Middle frontal gyrus (tissue), 1 donor: ENCODE measurements around the gene NCKAP5.

Experiments used
- DNase-seq: peaks from one replicate; pipeline ENCODE4 v3.0.0-alpha.2; 2015; ENCODE audit warnings: low spot score; ENCODE audit errors: extremely low spot score

Gene NCKAP5

DNA sequence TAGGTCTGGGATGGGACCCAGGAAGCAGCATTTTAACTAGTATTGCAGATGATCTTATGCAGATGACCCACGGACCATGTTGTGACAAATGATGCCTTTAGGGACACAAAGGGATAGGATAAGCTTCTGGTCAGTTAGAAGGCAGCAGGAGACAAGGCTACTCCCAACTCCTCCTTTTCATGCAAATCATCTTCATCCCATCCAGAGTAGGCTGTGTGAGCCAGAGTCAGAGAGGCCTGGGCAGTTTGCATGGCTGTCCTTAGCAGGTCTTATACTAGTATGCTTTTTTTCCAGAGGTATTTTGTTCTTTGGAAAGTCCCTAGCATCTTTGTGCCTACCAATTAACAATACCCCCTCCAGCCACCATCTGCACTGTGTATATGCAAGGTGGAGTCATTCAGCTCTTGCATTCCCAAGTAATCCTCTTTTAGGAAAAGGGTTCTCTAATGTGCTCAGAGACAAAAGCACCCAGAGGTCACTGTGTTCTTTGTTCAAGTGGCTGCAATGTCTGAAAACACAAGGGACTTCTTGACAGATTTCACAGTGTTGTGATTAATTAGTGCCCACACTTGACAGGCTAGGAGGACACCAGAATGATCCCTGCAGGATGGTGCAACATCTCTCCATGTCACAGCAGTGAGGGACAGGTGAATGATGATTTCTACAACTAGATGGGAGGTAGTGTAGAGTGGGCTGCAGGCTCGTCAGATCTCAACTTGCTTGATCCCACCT is 225.8 kb downstream of the NCKAP5 start:
- DNase-seq = no peak

DNA sequence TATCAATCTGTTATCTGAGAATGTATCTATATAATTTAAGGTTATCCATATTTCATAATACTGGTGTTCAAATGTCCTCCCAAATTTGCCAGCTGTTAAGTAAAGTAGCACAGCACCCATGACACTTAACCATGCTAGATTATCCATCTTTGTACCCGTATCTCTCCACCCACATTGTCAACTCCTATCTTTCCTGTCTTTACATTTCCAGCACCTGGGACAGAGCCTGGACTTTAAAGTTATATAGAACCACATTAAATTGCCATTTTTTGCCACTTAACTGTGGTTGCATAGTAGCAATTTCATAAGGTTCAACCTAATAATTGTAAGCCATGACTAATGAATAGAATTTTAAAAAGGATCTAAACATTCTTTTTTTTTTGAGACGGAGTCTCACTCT is 226.7 kb downstream of the NCKAP5 start:
- no peak for DNase-seq

DNA sequence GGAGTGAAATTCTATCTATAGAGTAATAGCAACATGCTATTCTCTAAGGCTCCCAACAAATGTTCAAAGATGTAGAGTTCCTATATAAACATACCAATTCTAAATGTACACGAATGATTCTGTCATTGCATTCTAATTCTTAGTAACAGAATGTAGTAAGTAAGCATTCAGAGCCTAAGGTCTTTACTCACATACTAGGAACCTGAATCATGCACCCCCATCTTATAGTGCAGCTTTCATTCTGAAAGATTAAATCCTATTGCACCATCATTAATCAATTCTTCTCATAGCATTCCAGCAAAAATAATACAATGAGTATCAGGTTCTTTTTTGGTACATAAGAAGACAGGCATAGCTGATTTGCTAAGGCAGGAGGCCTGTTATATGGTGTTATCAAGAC is 230.0 kb downstream of the NCKAP5 start:
- DNase-seq = no peak

DNA sequence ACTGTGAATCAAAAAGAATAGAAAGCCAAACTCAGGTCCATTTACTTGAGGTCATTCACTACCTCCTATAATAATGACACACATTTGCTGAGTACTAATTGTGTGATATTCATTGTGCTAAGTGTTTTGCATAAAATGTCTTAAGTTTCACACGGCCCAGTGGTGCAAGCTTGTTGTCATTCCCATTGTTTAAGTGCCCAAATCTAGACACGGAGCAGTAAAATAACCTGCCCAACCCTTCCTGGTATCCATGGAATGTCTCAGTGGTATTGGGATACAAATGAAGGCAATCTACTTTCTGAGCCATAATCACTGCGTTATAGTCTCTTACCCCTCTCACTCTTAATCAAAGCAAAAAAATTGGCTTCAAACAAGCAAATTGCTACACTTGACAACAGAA is 233.3 kb downstream of the NCKAP5 start:
- DNase-seq = no peak

DNA sequence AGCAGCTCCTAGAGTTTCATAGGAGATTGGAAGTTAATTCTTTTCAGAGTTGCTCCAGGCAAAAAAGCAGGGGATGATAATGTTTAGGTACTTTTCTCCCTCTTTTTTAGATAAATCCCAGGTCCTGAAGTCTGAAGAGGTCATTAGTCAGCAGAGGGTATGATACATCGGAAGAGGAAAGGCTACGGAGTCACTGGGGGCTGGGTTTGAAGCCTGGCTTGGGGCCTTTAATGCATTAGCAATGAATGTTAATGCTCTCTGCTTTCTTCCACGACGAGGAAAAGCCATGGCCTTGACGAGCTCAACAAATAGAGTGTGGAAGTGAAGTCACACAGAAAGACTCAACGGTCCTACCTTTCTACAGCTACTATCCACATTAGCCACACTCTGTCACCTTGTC is 235.1 kb downstream of the NCKAP5 start:
- no peak for DNase-seq

DNA sequence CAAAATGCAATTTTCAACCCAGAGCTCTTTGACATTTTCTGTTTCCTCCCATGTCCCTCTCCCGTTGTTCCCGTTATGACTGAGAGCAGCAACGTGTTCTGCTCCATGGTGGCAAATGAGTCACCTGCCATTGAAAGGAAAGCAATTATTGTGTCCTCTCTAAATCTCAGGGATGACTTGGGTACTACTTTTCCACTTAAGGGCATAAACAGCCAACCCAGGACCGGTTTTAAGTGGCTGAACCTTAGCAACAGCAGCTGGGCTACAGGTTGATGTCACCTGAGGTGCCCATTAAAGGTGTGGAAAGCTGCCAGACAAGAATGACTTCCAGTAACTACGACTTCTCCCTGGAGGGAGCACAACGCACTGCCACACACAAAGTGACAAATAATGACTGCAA is 236.8 kb downstream of the NCKAP5 start:
- DNase-seq = no peak

DNA sequence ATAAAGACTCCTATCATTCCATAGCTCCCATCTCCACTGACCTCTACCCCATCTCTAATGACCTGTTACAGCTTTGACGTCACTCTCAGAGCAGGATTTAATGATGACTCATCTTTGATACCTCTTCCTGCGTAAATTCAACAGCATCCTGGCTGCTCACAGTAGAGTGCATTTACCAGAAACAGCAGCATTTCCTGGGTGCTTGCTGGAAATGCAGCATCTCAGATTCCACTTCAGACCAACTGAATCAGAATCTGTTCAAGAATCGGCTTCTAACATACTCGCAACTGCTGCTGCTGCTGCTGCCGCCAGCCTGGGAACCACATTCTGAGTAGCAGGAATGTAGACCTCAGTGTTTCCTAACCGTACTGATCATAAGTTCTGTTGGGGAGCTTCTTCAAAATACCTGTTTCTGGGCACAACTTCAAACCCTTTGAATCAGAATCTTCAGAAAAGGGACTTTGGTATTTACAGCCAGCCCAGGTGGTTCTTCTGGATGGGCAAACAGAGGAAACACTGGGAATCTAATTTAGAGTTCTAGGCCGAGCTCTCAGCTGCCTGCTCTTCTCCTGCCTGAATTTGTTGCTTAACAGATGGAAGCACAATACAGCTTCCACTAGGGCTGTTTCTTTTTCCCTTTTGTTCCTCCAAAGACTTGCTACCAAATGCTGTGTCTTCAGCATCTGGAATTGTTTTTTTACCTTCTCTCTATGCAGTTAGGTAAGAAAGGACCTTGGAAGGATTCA is 241.4 kb downstream of the NCKAP5 start:
- no peak for DNase-seq

DNA sequence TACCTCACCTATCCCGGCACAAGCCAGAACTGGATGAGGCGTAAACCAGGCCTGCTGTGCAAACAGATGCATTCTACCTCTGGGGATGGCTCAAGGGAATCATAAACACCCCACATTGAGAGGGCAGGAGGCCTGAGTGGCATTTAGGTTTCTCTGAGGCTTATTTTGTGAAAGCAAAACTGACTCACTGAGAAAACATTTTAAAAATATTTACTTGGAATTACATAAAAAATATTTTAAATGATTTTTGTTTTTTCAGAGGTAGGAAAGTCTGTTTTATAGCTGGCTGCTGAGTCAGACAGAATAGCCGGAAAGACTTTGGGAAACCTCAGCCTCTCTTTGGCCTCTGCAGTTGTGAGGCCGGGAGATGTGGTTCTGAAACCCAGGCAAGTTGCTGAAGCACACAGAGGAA is 244.1 kb downstream of the NCKAP5 start:
- DNase-seq = no peak

DNA sequence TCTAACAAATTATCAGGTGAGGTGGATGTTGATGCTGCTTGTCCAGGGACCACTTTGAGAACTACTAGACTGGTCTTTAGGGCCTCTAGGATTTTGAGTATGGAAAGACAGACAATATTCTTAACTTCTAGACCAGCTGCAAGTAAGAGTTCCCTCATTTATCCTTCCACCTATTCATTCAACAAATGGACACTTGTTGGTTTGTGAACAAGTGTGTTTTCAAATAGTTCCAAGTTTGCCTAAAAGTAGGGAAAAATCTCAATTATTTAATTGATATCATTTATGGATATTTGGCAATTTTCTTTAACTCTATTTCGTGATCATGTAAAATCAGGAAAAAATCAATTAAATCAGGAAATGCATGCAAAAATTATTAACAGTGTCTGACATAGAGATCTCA is 245.4 kb downstream of the NCKAP5 start:
- DNase-seq = no peak

DNA sequence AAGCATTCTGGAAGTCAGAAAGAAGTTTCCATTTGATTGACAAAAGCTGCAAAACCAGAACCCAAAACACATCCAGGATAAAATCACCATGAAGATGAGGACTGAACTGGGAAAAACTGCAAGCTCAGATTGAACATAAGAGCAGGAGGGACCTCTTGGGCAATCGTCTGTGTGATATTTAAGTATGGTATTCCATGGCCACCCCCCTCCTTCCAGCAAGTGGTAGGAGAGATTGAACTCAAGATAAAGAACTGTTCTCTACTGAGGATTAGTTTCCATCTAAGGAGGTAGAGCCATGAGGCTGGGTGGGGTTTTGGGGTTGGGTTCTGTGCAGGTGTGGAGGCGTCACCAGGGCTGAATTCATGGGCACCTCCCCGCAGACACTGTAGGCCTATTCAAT is 251.1 kb downstream of the NCKAP5 start:
- no peak for DNase-seq

DNA sequence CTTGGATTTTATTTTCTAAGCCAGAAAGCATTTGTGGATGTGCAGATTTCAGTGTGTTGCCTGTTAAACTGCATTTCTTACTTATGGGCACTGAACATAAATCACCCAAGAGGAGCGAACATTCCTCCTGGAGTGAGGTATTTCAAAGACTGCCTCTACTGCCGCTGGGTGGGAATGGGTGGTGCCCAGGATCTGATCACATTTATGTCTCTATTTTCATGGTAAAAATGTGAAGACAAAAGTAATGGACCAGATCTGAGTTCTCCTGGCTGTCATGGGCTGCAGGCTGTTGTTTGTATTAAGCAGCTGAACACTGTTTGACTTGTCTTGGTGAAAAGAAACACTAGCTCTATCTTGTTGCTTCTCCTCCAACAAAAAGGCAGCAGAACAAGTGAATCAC is 251.7 kb downstream of the NCKAP5 start:
- DNase-seq = no peak

DNA sequence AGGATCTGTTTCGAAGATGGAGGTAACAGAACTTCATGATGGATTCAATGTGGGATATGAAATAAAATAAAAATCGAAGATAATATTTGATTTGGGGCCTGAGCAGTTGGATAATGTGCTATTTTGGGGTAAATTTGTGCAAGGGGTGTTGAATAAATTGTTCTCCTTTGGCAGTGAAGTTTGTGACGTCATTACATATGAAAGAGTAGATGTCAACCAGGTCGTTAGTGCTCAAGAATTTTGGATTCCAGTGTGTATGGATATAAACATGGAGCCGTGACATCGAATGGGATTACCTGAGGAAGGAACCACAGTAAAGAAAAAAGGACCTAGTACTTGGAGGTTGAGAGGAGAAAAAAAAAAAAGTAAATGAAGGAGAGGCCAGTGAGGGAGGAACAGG is 253.0 kb downstream of the NCKAP5 start:
- DNase-seq = no peak

DNA sequence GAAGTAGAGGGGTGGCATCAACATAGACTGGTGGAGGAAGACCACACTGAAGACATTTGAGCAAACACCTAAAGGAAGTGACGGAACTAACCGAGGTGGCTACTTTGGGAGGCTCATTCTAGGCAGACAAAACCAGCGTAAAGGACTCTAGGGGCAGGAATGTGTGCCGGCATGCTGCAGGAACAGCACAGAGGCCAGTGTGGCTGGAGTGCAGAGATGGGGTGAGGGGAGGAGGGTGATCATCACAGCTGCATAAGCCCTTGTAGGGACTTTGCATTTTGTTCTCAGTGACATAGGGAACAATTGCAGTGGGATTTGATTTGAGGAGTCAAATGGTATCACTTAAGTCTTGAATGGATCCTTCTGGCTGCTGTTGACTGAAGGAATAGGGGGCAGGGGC is 253.5 kb downstream of the NCKAP5 start:
- DNase-seq = no peak

DNA sequence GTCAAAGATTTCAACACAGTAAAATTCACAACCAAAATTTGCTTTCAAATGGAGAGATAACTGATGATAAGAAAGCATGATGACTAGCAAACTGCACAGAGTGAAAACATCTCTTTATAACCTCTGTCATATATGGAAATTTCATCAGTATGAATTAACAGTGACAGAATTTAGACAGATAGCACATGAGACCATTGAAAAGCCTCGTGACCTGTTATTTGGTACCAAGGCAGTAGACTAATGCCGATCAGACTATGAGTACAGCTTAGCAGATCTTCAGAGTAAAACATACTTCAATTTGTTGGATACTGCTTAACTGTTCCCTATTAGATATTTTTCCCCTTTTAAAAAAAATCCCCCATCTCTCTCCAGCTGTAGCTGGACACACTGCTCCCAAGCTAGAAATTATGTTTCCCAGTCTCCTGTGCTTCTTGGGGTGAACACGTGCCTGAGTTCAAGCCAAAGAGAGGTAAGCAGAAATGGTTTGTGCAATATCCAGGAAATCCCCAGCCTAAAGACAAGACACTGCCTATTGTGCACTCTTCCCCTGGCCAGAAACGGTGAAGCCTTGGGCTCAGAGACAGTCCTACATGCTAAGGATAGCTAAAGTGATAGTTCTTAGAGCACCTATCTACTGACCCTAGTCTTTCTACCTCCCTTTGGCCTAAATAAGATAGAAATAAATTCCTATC is 256.1 kb downstream of the NCKAP5 start:
- no peak for DNase-seq

DNA sequence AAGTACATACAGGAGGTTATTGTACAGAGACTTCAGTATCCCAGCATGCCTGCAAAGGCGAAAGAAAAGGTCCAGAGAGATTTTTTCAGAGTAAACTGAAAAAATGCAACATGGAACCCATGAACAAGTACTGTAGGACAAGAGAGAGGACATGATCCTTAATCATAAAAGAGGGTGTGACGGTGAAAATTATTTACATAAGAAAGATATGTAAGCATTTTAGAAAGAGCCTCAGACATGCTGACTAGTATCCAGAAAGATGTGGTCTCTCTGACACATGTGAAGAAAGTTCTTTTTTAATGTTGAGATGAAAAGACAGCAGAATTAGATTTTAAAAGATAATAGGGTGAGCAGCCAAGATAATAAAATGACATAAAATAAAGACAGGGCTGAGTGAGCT is 262.0 kb downstream of the NCKAP5 start:
- DNase-seq = no peak

DNA sequence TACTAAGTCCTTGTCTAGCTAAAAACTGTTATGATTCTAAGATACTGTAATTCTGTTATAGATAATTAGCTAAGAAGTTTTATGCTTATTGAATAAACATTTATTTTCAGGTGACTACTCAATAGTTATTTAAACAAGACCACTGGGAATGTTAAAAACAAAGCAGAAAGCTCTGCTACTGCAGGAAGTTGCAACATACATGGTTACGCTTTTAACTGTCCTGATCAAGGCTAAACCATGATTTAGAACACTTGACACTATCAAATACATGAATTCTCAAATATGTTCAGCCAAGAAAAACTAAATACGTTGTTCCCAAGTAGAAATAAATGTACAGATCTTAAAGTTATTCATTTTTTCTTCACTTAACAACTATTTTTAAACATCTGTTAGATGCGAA is 263.9 kb downstream of the NCKAP5 start:
- DNase-seq = no peak

DNA sequence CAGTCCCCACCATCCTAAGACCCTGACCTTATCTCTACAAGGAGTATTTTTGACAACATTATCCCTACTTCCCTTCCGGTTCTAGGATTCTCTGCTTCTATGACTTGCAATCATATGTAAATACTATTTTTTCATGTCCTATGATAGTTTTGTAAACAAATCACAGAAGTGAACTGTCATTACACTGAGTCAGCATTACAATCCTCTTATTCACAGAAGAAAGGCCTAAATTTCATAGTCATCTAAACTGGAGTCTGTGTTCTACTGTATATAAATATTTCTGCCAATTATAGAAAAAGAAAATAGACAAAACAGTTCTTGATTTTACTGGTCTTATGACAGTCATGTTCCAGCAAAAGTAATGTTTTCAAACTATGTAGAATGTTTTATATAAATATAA is 265.1 kb downstream of the NCKAP5 start:
- no peak for DNase-seq

DNA sequence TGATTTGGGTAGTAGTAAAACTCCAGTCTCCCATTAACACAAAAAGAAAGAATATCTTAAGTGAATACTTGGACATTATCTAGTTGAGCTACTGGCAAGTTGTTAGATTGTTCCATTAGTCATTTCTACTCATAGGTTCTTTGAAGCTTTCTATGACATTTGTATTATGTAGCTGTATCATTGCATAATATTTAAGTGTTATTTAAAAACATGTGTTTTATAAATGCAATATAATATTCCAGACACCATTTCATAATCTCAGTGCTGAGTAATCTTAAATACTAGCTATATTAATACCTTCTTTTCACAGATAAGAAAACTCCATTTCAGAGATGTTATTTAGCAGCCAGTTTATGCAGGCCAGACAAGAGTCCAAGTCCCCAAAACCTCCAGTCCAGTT is 271.9 kb downstream of the NCKAP5 start:
- DNase-seq = no peak

DNA sequence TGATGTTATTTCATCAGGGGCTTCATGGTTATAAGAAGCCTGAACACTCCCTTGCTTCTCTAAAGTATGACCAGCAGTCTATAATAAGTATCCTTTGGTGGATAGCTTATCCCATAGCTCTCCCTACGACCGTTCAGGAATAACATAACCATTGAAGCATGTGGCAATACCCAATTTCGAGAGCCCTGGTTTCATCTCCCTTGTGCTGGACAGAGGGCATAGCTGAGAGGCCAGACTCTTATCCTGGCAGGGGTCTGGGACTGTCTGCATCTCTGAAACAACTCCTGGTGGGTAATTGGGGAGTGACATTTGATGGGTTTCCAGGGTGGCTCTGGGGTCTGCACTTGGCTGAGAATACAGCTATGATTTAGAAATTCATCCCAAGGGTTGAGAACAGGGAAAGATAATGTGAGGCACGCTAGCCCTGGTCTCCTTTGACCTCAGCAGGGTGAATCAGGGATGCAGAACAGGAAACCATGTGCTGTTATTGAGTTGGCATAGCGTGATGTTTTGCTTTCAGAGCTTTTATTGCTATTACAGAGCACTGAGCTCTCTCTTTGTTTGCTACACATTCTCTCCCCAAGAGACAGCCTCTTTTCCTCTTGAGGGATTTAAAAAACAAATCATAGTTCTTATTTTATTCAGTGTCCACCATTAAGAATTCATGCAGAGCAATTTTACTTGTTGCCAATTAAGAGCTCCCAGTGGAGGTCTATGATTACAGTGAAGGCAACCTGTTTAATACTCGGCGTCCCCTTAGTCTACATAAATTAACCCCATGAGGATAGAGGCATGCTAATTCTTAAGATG is 274.5 kb downstream of the NCKAP5 start:
- no peak for DNase-seq

DNA sequence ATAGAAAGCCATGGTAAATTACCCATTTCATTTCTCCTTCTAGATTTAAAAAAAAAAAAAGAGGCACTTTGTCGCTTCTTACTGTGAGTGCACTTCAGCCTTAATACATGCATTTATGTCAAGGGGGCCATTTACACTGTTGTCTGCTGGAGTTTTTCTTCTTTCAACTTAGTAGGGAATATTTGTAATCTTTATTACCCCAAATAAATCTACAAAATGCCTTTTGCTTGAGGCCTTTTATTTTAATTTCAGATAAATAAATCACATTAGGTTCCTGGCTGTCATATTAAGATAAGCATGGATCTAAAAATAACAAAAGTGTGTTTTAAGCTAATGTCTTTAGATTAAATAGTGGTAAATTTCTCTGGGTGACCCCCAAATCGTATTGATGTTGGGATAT is 276.0 kb downstream of the NCKAP5 start:
- DNase-seq = no peak

DNA sequence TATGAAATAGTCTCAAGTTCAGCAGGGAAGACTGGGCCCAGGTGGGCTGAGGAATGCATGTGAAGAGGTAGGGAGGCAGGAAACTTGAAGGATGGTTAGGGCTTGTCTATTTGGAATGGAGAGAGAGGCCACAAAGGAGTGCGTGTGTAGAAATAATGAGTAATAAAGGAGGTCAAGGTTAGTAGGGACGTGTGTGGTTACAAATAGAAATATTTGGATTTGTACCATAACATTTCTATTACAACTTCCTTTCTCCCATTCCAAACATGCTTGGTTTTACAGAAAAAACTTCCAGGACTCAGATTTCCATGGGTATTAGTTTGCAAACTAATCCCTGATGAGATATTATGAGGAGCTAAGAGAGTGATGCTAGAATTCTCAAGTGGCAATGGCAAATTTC is 280.6 kb downstream of the NCKAP5 start:
- DNase-seq = no peak
